COR-L47 (cell line): Measurements from ENCODE around the gene METTL2B.

Experiments used
- DNase-seq: peaks from one replicate; lab custom pipeline; 2025; lab: John Stamatoyannopoulos, UW

METTL2B gene

GRCh38 chr7:128476402-128477335, at the start of gene METTL2B:
METTL2B (plus strand) TSS chr7:128476748; CDS start chr7:128476766, 18 bp downstream.
- peak; percentile 95 for DNase-seq

DNA sequence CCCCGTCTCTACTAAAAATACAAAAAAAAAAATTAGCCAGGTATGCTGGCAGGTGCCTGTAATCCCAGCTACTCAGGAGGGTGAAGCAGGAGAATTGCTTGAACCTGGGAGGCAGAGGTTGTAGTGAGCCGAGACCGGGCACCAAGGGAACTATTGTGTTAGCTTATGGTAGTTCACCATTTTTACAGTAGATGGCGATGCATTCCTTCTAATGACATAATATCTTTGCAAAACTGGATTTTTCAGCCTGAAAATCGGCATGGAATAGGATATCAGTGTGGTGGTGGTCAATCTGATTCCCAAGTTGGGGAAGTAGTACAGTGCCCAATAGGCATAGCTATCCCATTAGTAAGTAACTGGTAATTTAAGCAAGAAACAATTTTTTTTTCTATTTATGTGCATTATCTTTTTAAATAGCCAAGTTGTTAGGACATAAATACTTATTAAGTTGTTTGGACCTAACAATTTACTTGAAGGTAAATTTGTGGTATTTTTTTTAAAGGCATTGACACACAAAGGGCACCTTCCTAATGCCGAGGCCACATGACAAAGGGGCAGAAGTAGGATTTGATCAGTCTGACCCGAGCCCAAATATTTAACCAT, 49.2 kb upstream of the METTL2B start:
- peak; percentile 67 for DNase-seq

- DNase-seq = no peak
Observed at GRCh38 chr7:128430207-128430606, 46.3 kb upstream of the METTL2B start.

DNA sequence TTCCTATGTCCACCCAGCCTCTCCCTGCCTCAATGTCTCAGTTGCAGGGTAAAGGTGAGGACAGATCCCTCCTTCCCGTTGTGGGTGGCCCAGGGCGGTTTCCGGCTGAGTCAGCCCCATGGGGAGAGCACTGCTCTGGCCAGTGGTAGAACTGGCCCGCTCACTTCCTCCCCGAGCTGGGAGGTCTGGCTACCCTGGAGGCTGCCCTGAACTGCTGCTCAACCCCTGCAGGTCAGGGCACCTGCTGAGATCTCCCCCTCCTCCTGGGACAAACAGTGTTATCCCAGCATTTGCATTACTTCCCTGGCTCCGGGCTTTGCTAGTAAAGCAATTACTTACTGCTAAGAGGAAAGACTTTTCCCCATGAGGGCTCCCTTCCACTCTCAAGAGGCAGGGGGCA, 45.3 kb upstream of the METTL2B start:
- DNase-seq = no peak

DNA sequence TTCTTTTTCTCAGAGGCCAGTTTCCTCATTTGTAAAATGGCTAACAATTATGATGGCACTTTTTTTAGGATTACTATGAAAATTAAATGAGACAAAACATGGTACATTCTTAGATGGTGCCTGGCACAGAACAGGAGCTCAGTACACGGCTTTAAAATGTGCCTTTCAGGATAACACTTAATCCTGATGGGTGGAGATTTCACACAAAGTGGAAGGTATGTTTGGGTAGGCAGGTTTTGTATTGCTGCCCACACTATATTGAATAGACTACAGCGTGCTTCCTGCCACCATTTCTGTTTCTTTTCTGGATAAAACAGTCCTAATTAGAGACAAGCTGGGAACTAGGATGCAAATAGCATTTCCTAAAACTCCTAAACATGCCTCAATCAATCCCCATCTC, 44.8 kb upstream of the METTL2B start:
- no peak for DNase-seq

GRCh38 chr7:128434413-128435326, 41.9 kb upstream of the METTL2B start:
- DNase-seq = no peak

DNA sequence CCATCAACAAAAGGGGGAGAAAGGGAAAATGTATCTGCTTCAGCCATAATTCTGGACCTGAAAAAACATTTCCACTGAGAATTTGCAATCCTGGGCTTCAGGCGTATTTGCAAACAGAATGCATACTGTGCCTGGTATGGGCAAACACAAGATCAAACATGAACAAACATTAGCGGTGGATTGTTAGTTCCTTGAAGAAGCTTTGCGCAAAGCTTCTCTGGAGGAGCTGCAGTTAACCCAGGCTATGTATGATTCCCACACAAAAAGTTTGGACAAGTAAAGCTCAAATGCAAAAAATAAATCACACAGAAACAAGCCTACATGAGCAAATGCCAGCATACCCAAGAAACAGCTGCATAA, 41.2 kb upstream of the METTL2B start:
- DNase-seq = no peak

GRCh38 chr7:128437426-128438332, 38.9 kb upstream of the METTL2B start:
- no peak for DNase-seq

DNA sequence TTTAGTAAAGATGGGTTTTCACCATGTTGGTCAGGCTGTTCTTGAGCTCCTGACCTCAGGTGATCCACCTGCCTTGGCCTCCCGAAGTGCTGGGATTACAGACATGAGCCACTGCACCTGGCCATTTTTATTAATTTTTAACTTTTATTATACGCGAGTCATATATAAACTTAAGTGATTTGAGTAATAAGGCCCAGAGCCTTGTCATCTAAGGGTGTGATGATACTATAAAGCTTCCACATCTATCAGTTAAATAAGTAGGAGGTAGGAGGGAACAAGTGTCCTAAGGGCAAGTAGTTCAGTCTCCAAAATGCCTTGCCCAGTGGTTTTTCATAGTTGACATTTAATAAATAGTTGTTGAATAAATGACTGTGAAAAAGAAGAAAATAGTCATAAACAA, 34.2 kb upstream of the METTL2B start:
- no peak for DNase-seq

DNA sequence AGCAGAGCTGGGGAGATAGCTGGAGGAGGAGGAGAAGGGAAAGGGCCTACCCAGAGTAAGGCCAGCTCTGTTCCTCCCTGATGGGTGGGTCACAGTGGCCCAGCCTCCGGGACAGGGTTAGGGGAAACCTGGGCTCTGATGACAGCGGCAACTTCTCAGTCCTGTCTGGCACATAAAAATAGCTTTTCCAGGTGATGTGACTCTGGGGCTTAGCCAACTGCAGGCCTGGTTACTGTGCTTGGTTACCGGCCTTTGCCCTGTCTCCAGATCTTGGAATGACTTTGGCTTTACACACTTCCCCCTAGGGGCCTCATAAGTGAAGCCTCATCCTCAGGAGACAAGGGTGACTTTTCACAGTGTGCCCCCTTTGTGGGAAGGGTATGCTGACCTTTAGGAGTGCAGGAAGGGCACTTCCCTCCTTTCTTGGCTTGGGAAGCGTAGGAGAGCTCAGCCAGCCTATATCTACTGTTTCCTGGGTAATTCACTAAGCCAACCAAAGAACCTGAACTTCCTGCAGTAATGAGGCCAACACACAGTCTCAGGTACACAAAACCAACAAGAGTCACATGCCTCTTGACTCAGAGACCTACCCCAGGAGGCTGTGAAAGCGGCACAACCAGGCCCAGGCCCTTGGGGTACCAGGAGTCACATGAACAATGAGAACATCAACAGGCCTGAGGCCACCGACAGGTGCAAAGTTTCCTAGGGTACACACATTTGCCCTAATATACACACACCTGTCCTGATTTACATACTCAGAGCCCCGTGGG, 32.5 kb upstream of the METTL2B start:
- peak; percentile 55 for DNase-seq

- peak; percentile 27 for DNase-seq
Observed at GRCh38 chr7:128446306-128446705, 30.2 kb upstream of the METTL2B start.

- DNase-seq = no peak
Observed at GRCh38 chr7:128447941-128448564, 28.5 kb upstream of the METTL2B start.

GRCh38 chr7:128448751-128449302, 27.7 kb upstream of the METTL2B start:
- no peak for DNase-seq

DNA sequence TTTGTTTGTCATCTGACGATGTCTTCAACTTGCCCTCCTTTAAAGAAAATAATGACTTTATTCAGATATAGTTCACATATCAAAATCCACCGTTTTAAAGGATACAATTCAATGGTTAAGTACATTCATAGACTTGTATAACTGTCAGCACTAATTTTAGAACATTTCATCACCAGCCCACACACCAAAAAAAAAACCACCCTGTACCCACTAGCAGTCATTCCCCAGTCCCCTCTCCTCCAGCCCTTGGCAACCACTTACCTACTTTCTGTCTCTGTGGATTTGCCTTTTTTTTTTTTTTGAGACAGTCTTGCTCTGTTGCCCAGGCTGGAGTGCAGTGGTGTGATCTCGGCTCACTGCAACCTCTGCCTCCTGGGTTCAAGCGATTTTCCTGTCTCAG, 26.1 kb upstream of the METTL2B start:
- no peak for DNase-seq

- no peak for DNase-seq
Observed at GRCh38 chr7:128450913-128451312, 25.6 kb upstream of the METTL2B start.

DNA sequence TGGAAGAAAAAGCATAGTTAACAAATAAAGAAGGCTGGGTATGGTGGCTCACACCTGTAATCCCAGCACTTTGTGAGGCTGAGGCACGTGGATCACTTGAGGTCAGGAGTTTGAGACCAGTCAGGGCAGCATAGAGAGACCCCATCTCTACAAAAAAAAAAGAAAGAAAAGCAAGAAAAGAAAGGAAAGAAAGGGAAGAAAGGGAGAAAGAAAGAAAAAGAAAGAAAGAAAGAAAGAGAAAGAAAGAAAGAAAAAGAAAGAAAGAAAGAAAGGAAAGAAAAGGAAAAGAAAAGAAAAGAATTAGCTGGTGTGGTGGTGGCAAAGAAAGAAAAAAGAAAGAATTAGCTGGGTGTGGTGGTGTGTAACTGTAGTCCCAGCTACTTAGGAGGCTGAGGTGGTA, 24.0 kb upstream of the METTL2B start:
- DNase-seq = no peak

GRCh38 chr7:128453836-128454804, 22.4 kb upstream of the METTL2B start:
- no peak for DNase-seq

- no peak for DNase-seq
Observed at GRCh38 chr7:128454808-128455542, 21.6 kb upstream of the METTL2B start.
